NCI-H1930 (cell line): ENCODE results near the gene ZDHHC15.
"Not testable (repeated sequence)": the region's sequence is repeated elsewhere in the genome, so short reads cannot be mapped to it uniquely, and the experiment has no call there.

ENCODE experiments used
- DNase-seq, 2 experiments: peaks; one replicate each; lab custom pipeline; 2025; lab: John Stamatoyannopoulos, UW

Gene ZDHHC15

DNA sequence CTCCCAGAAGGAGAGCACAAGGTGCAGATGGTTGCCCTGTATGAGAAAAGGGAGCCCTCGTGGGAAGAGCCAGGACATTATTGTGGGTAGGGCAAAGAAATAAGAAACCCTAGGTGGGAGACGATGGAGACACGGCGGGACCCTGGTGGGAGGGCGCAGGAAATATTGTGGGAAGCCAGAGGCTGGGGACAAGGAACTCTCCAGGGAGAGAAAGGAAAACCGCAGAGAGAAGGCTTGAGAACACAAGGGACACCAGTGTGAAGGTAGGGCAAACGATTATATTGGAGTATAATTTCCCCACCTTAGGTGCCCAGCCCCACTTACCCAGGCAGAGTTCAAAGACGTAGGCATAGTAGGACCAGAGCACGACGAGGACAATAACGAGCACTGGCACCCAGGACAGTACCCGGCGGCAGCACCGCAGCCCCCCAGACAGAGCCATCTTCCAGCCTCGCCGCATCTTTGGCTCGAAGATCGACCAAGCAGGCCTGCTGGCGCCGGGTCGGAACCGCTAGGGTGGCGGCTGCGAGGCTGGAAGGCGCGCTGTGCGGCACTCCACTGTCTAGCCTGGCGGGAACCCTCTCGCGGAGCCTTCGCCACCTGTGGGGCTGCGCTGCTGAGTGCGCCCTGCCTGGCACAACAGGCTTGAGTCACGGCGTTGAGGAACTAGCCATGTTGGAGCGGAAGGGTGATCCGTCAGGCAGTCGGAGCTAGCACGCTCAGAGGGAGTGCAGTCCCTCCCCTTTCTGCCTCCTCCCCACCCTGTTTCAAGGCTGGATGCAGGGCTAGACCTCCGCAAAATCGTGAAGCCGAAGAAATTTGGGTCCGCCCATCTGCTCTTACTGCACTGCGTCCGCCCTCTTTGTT is at the start of gene ZDHHC15:
Gene ZDHHC15, minus strand, starts transcription at position 473 of the 867 bp plus-strand sequence. Its CDS starts 13 bp downstream, at position 460.
- DNase-seq, result peak; percentile 5 to 28

DNA sequence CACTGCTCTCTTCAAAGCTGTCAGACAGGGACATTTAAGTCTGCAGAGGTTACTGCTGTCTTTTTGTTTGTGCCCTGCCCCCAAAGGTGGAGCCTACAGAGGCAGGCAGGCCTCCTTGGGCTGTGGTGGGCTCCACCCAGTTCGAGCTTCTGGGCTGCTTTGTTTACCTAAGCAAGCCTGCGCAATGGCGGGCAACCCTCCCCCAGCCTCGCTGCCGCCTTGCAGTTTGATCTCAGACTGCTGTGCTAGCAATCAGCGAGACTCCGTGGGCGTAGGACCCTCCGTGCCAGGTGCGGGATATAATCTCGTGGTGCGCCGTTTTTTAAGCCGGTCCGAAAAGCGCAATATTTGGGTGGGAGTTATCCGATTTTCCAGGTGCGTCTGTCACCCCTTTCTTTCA is 37.7 kb upstream of the ZDHHC15 start:
- DNase-seq, result not testable (repeated sequence)

DNA sequence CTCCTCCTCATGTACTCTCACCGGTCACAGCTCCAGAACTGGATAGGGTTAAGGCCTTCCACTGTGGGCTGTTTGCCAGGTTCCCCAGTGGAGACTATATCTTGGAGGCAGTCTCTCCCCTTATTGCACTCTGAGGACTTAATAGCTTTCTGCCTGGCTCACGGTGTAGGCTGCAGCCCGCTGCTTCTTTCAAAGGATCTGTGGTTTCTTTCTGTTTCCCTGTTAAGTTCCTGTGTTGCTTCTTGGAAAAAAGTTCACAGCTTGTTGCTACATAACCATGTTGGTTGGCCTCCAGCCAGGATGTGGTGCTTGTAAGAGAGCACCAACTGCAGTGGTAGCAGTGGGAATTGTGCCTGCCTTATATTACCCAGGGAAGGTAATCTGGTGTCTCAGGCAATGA is 24.9 kb upstream of the ZDHHC15 start:
- no peak for DNase-seq

DNA sequence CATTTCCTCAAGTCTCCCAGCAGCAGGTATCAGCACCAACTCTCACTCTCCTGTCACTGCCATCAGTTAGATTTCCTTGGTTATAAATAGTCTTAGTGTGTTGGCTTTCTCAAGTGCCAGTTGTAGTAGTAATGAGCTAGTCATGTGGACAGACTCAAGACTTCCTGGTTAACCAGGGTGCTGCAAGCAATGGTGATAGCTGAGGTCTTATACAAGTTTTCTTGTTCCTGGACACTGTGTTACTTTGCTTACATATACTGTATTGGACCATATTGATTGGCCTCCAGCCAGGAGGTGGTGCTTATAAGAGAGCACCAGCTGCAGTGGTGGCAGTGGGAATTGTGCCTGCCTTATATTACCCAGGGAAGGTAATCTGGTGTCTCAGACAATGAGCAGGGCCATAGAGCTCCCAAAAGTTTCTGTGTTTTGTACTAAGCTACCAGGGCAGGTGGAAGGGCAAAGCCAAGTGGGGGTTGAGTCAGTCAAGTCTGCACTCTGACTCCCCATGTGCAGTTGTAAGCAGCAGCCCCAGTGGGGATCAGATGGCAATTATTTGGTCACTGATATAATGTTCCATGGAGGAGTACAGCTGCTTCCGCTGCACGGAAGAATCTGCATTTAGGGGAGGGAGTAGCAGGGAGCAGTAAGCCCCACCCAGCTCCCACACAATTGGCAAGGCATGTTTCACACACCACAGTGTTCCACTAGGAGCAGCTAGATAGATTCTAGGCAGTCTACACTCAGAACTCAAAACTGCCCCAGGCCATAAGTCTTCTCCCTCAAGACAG is 24.1 kb upstream of the ZDHHC15 start:
- DNase-seq, result no peak

DNA sequence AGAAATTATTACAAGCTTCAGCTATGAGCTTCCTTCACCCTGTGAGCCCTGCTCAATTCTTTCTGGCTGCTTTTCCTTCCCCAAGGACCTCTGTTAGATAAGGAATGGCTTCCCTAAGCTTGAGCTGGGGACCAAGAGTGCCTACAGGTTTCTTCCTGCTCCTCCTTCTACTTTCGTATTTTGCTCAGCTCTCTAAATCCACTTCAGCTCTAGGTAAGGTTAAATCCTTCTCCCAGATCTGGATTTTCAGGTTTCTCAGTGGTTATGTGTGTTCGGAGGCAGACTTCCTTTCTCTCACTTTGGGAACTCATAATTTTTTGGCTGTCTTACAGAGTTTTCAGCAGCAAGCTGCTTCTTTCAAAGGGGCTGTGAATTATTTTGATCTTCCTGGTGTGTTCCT is 21.9 kb upstream of the ZDHHC15 start:
- no peak for DNase-seq

DNA sequence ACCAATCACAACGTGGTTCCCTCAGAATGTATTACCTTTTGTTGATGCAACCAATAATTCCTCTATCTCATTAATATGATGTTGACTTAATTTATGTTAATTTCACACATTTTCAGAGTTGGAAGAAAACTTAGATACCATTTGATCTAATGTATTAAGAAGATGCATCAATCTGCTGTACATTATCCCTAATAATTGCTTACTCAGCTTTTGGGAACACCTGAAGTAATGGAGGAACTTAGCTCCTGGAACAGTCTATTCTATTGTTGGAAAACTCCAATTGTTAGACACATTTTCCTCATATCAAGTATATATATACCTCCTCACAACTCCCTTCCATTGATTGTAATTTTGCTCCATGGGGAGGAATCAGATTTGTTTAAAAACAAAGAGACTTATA is 38.9 kb downstream of the ZDHHC15 start:
- DNase-seq, result no peak

DNA sequence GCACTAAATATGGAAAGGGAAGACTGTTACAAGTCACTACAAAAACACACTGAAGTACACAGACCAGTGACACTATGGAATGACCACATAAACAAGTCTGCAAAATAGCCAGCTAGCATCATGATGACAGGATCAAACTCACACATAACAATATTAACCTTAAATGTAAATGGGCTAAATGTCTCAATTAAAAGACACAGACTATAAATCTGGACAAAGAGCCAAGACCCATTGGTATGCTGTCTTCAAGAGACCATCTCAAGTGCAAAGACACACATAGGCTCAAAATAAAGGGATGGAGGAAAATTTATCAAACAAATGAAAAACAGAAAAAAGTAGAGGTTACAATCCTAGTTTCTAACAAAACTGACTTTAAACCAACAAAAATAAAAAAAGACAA is 61.1 kb downstream of the ZDHHC15 start:
- DNase-seq, result not testable (repeated sequence)

DNA sequence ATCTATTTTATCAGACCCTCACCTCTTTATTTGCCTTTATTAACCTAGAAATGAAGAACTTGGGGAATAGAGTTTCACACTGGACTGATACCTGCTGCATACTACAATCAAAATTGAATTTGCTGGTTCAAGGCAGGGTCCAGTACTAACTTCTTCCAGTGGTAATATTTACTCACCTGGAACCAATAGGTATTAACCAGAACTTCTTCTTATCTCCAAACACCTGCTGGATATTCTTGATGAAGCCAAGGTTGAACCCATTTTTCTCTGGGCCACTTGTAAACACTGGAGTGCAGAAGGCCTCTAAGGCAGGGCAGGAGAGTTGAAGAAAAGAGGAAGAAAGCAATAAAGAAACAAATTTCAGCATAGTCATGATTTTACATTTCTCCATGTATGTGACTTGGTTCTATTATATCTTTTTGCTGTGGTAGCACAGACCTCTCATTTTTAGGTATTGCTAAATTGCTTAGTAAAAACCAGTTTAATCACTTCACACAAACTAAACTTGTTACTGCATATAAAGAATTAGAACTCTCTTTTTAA is 101.1 kb downstream of the ZDHHC15 start:
- DNase-seq, result no peak

DNA sequence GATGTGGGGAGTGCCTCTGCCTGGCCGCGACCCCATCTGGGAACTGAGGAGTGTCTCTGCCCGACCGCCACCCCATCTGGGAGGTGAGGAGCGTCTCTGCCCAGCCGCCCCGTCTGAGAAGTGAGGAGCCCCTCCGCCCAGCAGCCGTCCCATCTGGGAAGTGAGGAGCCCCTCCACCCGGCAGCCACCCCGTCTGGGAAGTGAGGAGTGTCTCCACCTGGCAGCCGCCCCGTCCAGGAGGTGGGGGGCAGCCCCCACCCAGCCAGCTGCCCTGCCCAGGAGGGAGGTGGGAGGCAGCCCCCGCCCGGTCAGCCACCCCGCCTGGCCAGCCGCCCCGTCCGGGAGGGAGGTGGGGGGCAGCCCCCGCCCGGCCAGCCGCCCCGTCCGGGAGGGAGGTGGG is 115.7 kb downstream of the ZDHHC15 start:
- not testable (repeated sequence) for DNase-seq

DNA sequence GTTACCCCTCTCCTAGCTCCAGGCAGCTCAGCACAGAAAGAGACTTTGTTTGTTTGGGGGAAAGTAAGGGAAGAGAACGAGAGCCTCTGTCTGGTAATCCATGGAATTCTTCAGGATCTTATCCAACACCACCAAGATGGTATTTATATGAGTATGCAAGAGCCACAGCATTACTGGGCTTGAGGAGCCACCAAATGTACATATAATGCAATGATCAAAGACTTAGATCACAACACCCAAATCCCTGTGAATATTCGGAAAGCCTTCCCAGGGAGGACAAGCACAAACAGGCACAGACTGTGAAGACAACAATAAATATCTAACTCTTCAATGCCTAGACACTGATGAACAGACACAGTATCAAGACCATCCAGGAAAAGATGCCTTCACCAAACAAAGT is 132.4 kb downstream of the ZDHHC15 start:
- no peak for DNase-seq

DNA sequence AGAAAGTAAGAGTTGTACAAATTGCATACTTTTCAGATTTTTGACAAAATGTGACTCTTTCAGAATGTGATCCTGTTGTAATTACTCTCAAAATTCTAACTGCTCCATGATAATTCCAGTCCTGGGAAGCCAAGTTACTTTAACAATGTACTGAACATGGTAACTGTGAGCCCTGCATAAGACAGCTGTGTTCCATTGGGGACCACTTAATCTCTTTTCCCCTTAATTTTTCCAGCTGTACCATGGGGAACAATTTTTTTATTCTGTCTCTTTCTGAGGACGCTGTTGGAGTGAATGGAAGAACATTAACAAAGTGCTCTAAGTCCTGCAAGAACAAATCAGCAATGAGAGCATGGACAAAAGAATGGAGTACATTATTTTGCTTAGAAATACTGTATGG is 153.1 kb downstream of the ZDHHC15 start:
- DNase-seq, result no peak

DNA sequence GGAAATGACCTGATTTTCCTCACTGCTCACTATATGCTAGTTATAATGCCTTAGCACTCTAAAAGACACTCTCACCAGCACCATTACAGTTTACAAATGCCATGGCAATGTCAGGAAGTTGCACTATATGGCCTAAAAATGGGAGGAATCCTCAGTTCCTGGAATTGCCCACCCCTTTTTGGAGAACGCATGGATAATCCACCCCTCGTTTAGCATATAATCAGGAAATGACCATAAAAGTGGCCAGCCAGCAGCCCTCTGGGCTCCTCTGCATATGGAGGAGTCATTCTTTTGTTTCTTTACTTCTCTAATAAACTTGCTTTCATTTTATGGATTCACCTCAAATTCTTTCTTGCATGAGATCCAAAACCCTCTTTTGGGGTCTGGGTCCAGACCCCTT is 156.0 kb downstream of the ZDHHC15 start:
- no peak for DNase-seq

DNA sequence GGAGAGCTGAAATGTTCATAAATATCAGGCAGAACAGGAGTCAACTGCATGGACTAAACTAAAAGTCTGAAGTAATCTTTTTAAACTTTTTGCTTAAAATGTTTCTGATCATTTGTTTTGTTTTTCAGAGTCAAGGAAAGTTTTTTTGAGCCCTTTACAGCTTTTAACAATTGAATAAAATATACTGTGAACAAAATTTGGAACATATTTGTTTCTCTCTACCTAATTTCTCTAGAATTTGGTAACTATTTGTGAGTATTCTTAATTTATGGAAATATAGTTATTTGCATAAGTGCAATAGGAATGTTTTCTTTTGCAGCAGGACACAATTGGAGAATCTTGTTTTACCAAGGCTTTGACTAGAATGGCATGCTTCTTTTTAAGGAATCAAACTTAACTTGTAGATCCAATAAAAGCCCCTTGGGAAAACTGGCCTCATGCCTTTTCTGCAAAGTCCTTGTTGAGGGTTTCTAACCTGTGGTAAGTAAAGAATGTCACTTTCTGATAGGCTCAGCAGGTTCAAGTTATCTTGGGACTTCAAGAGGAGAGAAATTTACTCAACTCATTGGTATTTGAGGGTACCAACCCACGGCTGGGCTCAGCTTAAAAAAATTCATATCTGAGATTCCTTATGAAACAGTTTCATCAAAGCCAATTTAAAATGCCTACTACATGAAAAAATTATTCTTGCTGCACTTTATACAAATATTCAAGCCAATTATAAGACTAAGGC is 157.4 kb downstream of the ZDHHC15 start:
- no peak for DNase-seq

DNA sequence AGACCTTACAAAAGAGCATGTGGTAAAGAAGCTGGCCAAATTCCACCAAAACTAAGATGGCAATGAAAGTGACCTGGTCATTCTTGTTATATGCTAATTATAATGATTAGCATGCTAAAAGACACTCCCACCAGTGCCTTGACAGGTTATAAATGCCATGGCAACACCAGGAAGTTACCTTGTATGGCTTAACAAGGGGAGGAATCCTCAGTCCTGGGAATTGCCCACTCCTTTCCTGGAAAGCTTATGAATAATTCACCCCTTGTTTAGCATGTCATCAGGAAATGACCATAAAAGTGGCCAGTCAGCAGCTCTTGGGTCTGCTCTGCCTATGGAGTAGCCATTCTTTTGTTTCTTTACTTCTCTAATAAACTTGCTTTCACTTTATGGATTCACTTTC is 161.0 kb downstream of the ZDHHC15 start:
- no peak for DNase-seq

- DNase-seq, result not testable (repeated sequence)
These were observed 174.2 kb downstream of the ZDHHC15 start for GRCh38 chrX:75348601-75349000.

DNA sequence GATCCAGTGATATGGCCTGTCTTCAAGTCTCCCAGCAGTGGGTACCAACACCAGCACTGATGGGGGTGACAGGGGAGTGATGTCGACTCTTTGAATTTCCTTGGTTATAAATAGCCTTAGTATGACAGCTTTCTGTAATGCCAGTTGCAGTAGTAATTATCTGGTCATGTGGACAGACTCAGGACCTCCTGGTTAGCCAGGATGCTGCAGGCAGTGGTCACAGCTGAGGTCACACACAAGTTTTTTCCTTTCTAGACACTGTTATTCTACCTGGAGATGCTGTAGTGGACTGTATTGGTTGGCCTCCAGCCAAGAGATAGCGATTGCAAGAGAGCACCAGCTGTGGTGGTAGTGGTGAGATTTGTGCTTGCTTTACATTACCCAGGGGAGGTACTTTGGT is 185.3 kb downstream of the ZDHHC15 start:
- DNase-seq, result no peak

- DNase-seq, result no peak
These were observed 187.7 kb downstream of the ZDHHC15 start for GRCh38 chrX:75335127-75335458.

GRCh38 chrX:75334407-75335126 is 188.3 kb downstream of the ZDHHC15 start:
- DNase-seq, result not testable (repeated sequence)

DNA sequence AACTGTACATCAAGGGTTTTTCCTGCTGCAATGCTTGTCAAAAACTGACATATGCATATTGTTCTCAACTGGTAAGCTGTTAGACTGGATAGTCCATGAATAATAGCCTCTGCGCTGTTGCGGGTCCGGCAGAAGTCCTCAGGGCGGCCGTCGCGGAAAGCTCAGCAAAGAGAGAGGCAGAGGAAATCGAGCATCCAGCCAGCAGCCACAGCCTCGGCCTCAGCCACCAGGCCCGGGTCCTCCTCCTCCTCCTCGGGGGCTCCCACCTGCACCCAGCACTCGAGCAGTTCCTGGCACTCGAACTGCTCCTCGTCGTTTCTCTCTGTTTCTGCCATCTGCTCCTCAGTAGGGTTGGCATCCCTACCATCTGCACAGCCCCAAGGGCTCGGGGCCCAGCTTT is 195.2 kb downstream of the ZDHHC15 start:
- no peak for DNase-seq
